Fibroblast of villous mesenchyme (primary cell): ENCODE results near the gene FBXO46. TPM values are rescaled to one million over a fixed set of nuclear protein-coding genes. Genes with fewer than 3 reads are reported as not detected.

Experiments used
- DNase-seq: peaks from one replicate; pipeline ENCODE4 v3.0.0-alpha.2; 2010; ENCODE audit warnings: low read depth
- H3K4me3 ChIP-seq: 2 replicates; pipeline ENCODE4 v1.5.1; 2011; ENCODE audit warnings: low read depth, mild to moderate bottlenecking, low read length
- CTCF ChIP-seq: IDR thresholded peaks from 2 replicates; pipeline ENCODE4 v1.5.1; 2012; ENCODE audit warnings: low read depth, mild to moderate bottlenecking, low read length; ENCODE audit not compliant: insufficient read depth
- small RNA-seq: library from RNA; depleted of rRNA; stranded (forward); fragments of <200 nt; gene quantifications from one replicate; pipeline ENCODE3, GENCODE V24; 2012
- total RNA-seq: library from RNA; depleted of rRNA; stranded (reverse); fragments of >200 nt; gene quantifications from 2 replicates; pipeline ENCODE4 v1.2.3, GENCODE V29; 2012

FBXO46 gene
- total RNA-seq, 1 donor: 12.5 TPM

- H3K4me3 ChIP-seq: peak within 1 kb of the TSS; percentile 67
- TF ChIP-seq CTCF: no peak
- no peak for DNase-seq
These were observed 62.9 kb downstream of the FBXO46 start, which contains the start of gene GIPR for GRCh38 chr19:45667620-45668341. TSS of gene GIPR (plus strand) at chr19:45668221. CDS start at chr19:45669521, 1,300 bp downstream.

- no peak overlapping the region for H3K4me3 ChIP-seq
- no peak for TF ChIP-seq CTCF
- DNase-seq: no peak
These were observed 66.1 kb downstream of the FBXO46 start for GRCh38 chr19:45664575-45664974.

GRCh38 chr19:45663800-45664199, 66.9 kb downstream of the FBXO46 start:
- DNase-seq: no peak
- no peak for TF ChIP-seq CTCF
- H3K4me3 ChIP-seq: no peak overlapping the region

GRCh38 chr19:45660636-45661035, 70.1 kb downstream of the FBXO46 start:
- no peak for DNase-seq
- TF ChIP-seq CTCF: no peak
- H3K4me3 ChIP-seq: no peak overlapping the region

Small RNA genes within 50 kb of the gene (small RNA-seq; reads per million reads assigned to genes)
- not detected for gene MIR642A

Other genes with a start within 250 kb of the FBXO46 start
- 6.9 and 11.9 TPM in 2 replicates for gene RTN2, start 233.8 kb downstream of the FBXO46 start, total RNA-seq
- gene PPM1N, start 232.5 kb downstream of the FBXO46 start, total RNA-seq: 1.3 and 2.3 TPM in 2 replicates
- 158 and 185 TPM in 2 replicates for gene VASP, start 223.4 kb downstream of the FBXO46 start, total RNA-seq
- 8.2 and 8.4 TPM in 2 replicates for gene OPA3, start 146.1 kb downstream of the FBXO46 start, total RNA-seq
- not detected in 2 replicates for gene GPR4, start 128.7 kb downstream of the FBXO46 start, total RNA-seq
- 17.7 and 31.5 TPM in 2 replicates for gene EML2, start 91.5 kb downstream of the FBXO46 start, total RNA-seq
- gene GIPR, start 62.7 kb downstream of the FBXO46 start, total RNA-seq: 0.32 TPM in 1 of 2 replicates, not detected in the other
- gene SNRPD2, start 38.9 kb downstream of the FBXO46 start, total RNA-seq: 191 and 217 TPM in 2 replicates
- gene QPCTL, start 38.2 kb downstream of the FBXO46 start, total RNA-seq: 28.0 and 29.8 TPM in 2 replicates
- gene MEIOSIN, start 2.5 kb upstream of the FBXO46 start, total RNA-seq: not detected in 2 replicates
- 8.4 and 8.6 TPM in 2 replicates for gene SIX5, start 38.4 kb upstream of the FBXO46 start, total RNA-seq
- 46.4 and 53.1 TPM in 2 replicates for gene DMPK, start 51.6 kb upstream of the FBXO46 start, total RNA-seq
- 53.5 and 54.8 TPM in 2 replicates for gene DMWD, start 61.9 kb upstream of the FBXO46 start, total RNA-seq
- gene RSPH6A, start 84.4 kb upstream of the FBXO46 start, total RNA-seq: under 0.01 and 0.32 TPM in 2 replicates
- gene SYMPK, start 132.3 kb upstream of the FBXO46 start, total RNA-seq: 37.1 and 38.7 TPM in 2 replicates
- not detected in 2 replicates for gene FOXA3, start 133.4 kb upstream of the FBXO46 start, total RNA-seq
- gene IRF2BP1, start 155.2 kb upstream of the FBXO46 start, total RNA-seq: 26.3 and 30.9 TPM in 2 replicates
- gene MYPOP, start 171.7 kb upstream of the FBXO46 start, total RNA-seq: 2.6 TPM in 2 replicates
- not detected in 2 replicates for gene NANOS2, start 183.9 kb upstream of the FBXO46 start, total RNA-seq
- not detected in 2 replicates for gene NOVA2, start 243.0 kb upstream of the FBXO46 start, total RNA-seq